Loucy (cell line): ENCODE data around the gene GOLGA8H.
"Not testable (repeated sequence)": the region's sequence is repeated elsewhere in the genome, so short reads cannot be mapped to it uniquely, and the experiment has no call there.

Source experiments
- H2AFZ ChIP-seq: fragments of 200-600 bp; sonication (generic); 2 replicates; pipeline ENCODE4 v1.6.0; 2016; ENCODE audit warnings: antibody characterized with exemption, mild to moderate bottlenecking, low read length, moderate library complexity
- H3F3A ChIP-seq: fragments of 200-600 bp; 2 replicates; pipeline ENCODE4 v1.6.0; 2016; ENCODE audit warnings: antibody characterized with exemption, low read depth, mild to moderate bottlenecking
- H3K27me3 ChIP-seq: fragments of 200-600 bp; sonication (generic); 2 replicates; pipeline ENCODE4 v1.6.1; 2014; ENCODE audit warnings: low read length, mild to moderate bottlenecking; ENCODE audit not compliant: insufficient read depth, poor library complexity, severe bottlenecking
- H3K36me3 ChIP-seq: fragments of 200-600 bp; sonication (generic); 2 replicates; pipeline ENCODE4 v1.6.1; 2016; ENCODE audit warnings: low read length; ENCODE audit not compliant: insufficient read depth
- H3K4me1 ChIP-seq: fragments of 200-600 bp; sonication (generic); 2 replicates; pipeline ENCODE4 v1.5.1; 2014; ENCODE audit warnings: low read length, mild to moderate bottlenecking; ENCODE audit not compliant: insufficient read depth, poor library complexity, severe bottlenecking
- H3K4me2 ChIP-seq: fragments of 200-600 bp; sonication (generic); 2 replicates; pipeline ENCODE4 v1.6.0; 2014; ENCODE audit warnings: antibody characterized with exemption, low read length, low read depth, mild to moderate bottlenecking; ENCODE audit not compliant: poor library complexity, severe bottlenecking
- H3K4me3 ChIP-seq: fragments of 200-600 bp; sonication (generic); 2 replicates; pipeline ENCODE4 v1.5.1; 2014; ENCODE audit warnings: low read length, mild to moderate bottlenecking, mixed read lengths; ENCODE audit not compliant: poor library complexity, severe bottlenecking
- H3K79me2 ChIP-seq: fragments of 200-600 bp; sonication (generic); 2 replicates; pipeline ENCODE4 v1.6.1; 2014; ENCODE audit warnings: low read length; ENCODE audit not compliant: insufficient read depth
- H3K9ac ChIP-seq: fragments of 200-600 bp; sonication (generic); 2 replicates; pipeline ENCODE4 v1.6.0; 2014; ENCODE audit warnings: mild to moderate bottlenecking, low read depth, low read length, moderate library complexity; ENCODE audit not compliant: poor library complexity, severe bottlenecking
- H3K9me2 ChIP-seq: fragments of 200-600 bp; sonication (generic); replicated peaks from 2 replicates; pipeline ENCODE4 v1.6.1; 2016; ENCODE audit warnings: low read depth, low read length, mixed read lengths
- H3K9me3 ChIP-seq: fragments of 200-600 bp; sonication (generic); 2 replicates; pipeline ENCODE4 v1.6.1; 2014; ENCODE audit warnings: mild to moderate bottlenecking, antibody characterized with exemption, low read length, low read depth; ENCODE audit not compliant: insufficient read depth
- H4K20me1 ChIP-seq: fragments of 200-600 bp; sonication (generic); 2 replicates; pipeline ENCODE4 v1.6.0; 2014; ENCODE audit warnings: antibody characterized with exemption, low read length, mild to moderate bottlenecking; ENCODE audit not compliant: insufficient read depth, poor library complexity, severe bottlenecking
- EZH2phosphoT487 ChIP-seq: fragments of 200-600 bp; IDR thresholded peaks from 2 replicates; pipeline ENCODE4 v1.6.1; 2018; ENCODE audit warnings: antibody characterized with exemption, mild to moderate bottlenecking, moderate library complexity, borderline replicate concordance
- TF ChIP-seq, protein P1 (sequence below): fragments of 200-600 bp; sonication (generic); conservative IDR thresholded peaks from 2 replicates; pipeline ENCODE4 v1.5.1; 2014; ENCODE audit warnings: mild to moderate bottlenecking, antibody characterized with exemption, low read length

Gene GOLGA8H

DNA sequence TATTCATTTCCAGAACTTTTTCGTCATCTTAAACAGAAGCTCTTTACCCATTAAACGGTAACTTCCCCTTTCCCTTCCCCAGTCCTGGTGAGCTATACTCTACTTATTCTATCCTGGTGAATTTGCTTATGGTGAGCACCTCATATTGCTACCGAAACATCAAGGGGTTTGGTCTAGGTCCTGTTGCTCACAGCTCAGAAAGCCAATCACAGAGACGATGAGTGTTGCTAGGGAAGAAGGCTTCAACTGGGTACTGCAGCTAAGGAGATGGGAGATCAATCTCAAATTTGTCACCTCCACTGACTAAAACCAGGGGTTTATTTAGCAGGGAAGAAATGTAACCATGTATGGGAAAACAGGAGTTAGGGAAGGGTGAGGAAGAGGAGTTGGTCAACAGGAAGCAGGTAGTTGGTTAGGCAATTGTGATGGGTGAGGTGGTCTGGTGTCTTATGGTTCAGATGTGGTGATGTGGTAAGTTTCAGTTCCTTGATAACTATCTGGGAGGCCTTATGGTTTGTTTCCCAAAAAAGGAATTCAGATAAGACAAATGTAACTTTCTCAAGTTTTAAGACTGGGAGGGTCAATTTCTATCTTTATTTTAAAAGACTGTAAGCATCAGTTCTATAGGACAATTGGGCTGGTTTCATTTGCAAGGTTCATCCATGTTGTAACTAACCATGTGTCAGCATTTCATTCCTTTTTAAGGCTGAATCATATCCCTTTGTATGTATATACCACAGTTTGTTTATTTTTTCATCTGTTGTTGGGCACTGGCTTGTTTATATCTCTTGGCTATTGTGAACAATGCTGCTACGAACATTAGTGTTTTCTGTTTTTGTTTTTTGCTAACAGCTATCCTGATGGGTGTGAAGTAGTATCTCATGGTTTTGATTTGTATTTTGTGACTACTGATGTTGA, 46.4 kb downstream of the GOLGA8H start:
- peak overlapping the region; percentile 30 for H3K4me2 ChIP-seq
- peaks cover 76% of the 10 kb centered on the region for H3K79me2 ChIP-seq
- peaks cover 66% of the 10 kb centered on the region for H3K36me3 ChIP-seq
- H3F3A ChIP-seq, result no peaks in the 10 kb centered on the region
- H2AFZ ChIP-seq, result no peak overlapping the region
- H4K20me1 ChIP-seq, result peaks cover 43% of the 10 kb centered on the region
- H3K9ac ChIP-seq, result no peak overlapping the region
- peaks cover 17% of the 10 kb centered on the region for H3K4me1 ChIP-seq
- no peaks in the 10 kb centered on the region for H3K9me2 ChIP-seq
- no peaks in the 10 kb centered on the region for H3K27me3 ChIP-seq
- no peaks in the 10 kb centered on the region for H3K9me3 ChIP-seq
- TF ChIP-seq, protein P1, sequence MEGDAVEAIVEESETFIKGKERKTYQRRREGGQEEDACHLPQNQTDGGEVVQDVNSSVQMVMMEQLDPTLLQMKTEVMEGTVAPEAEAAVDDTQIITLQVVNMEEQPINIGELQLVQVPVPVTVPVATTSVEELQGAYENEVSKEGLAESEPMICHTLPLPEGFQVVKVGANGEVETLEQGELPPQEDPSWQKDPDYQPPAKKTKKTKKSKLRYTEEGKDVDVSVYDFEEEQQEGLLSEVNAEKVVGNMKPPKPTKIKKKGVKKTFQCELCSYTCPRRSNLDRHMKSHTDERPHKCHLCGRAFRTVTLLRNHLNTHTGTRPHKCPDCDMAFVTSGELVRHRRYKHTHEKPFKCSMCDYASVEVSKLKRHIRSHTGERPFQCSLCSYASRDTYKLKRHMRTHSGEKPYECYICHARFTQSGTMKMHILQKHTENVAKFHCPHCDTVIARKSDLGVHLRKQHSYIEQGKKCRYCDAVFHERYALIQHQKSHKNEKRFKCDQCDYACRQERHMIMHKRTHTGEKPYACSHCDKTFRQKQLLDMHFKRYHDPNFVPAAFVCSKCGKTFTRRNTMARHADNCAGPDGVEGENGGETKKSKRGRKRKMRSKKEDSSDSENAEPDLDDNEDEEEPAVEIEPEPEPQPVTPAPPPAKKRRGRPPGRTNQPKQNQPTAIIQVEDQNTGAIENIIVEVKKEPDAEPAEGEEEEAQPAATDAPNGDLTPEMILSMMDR, result no peak
- TF ChIP-seq EZH2phosphoT487, result no peak
- H3K4me3 ChIP-seq, result no peak overlapping the region

DNA sequence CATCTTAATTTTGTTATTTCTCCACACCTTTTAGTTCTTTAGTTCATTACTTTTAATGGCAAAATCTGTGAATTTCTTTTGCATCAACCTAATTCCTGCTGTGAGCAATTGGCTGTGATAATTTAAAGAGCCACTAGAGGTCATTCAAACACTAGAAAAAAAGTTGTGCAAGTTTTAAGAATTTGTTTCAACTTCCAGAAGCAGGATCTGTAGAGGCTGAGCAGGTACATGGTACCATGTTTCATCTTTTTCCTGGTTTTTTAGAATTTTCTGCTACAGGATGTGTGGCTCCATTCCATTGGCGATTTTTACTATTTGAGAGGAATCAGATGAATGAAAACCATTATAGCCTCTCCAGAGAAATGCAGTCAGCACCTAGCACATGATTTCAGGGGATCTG, 57.3 kb downstream of the GOLGA8H start:
- H3K9me3 ChIP-seq, H2AFZ ChIP-seq, H3K4me1 ChIP-seq, H3K4me3 ChIP-seq, H3K9me2 ChIP-seq, H3K27me3 ChIP-seq, H3K4me2 ChIP-seq, H3F3A ChIP-seq, H3K9ac ChIP-seq: not testable (repeated sequence)
- TF ChIP-seq, protein P1, result peak; percentile 73
- Histone ChIP-seq H4K20me1 (peaks cover 42% of the 10 kb centered on the region), H3K79me2 (peaks cover 76% of the 10 kb centered on the region), H3K36me3 (peaks cover 84% of the 10 kb centered on the region)
